Esophagus muscularis mucosa (tissue), 4 donors: ENCODE data around the gene SLC25A12. TPM values are rescaled to one million over a fixed set of nuclear protein-coding genes. Genes with fewer than 3 reads are reported as not detected.

Experiments used
- DNase-seq: peaks from one replicate; pipeline ENCODE4 v3.0.0-alpha.2; 2017; ENCODE audit errors: extremely low spot score
- H3K27ac ChIP-seq, 4 donors: fragments of 200-600 bp; sonication (generic); replicated peaks in 1 of 4; 1 replicate in 3 of 4; 2 replicates in 1 of 4; pipeline ENCODE4 v1.5.1; 2016 to 2019; ENCODE audit warnings: mild to moderate bottlenecking in 1 of 4
- H3K27me3 ChIP-seq, 4 donors: fragments of 200-600 bp; sonication (generic); one replicate each; pipeline versions ENCODE4 v1.5.1 to v1.6.0; 2016 to 2019
- H3K36me3 ChIP-seq, 4 donors: fragments of 200-600 bp; sonication (generic); one replicate each; pipeline ENCODE4 v1.5.1; 2016 to 2019
- H3K4me1 ChIP-seq, 4 donors: fragments of 200-600 bp; sonication (generic); one replicate each; pipeline ENCODE4 v1.5.1; 2016 to 2019
- H3K4me3 ChIP-seq, 4 donors: fragments of 200-600 bp; sonication (generic); 1 replicate in 2 of 4; 2 replicates in 2 of 4; pipeline ENCODE4 v1.5.1; 2016 to 2019; ENCODE audit warnings: mild to moderate bottlenecking in 4 of 4, moderate library complexity in 1 of 4
- H3K9me3 ChIP-seq, 4 donors: fragments of 200-600 bp; sonication (generic); 1 replicate in 3 of 4; 2 replicates in 1 of 4; pipeline ENCODE4 v1.5.1; 2016 to 2019
- EP300 ChIP-seq: sonication (generic); formaldehyde crosslinking; IDR thresholded peaks from one replicate; pipeline ENCODE4 v1.6.1; 2017; ENCODE audit warnings: antibody characterized with exemption
- POLR2A ChIP-seq: fragments of 450-650 bp; IDR thresholded peaks from one replicate; pipeline ENCODE4 v1.6.1; 2017; ENCODE audit warnings: antibody characterized with exemption, moderate library complexity, mild to moderate bottlenecking, low read depth
- POLR2AphosphoS5 ChIP-seq, 2 donors: sonication (generic); formaldehyde crosslinking; IDR thresholded peaks; one replicate each; pipeline ENCODE4 v1.6.1; 2017; ENCODE audit warnings: antibody characterized with exemption in 2 of 2
- WGBS: methylation state at CpG from one replicate; pipeline ENCODE4 v1.1.5; 2018; 5-methylcytosine and 5-hydroxymethylcytosine counted together
- intact Hi-C: fragments of 100-400 bp; cut with DNase I; formaldehyde crosslinking; loops from one replicate; pipeline ENCODE4 v1.15.1; 2023
- total RNA-seq, 4 donors: library from RNA; depleted of rRNA; stranded (reverse); fragments of >200 nt; gene quantifications; one replicate each; pipeline versions ENCODE4 v1.1.0 to v1.2.1, GENCODE V29; 2016
- TF ChIP-seq, protein P1 (sequence below), 3 experiments: fragments of 200-600 bp in 2 of 3; fragments of 450-650 bp in 1 of 3; sonication (generic) in 2 of 3; IDR thresholded peaks; one replicate each; pipeline ENCODE4 v1.5.1; 2017 to 2019; ENCODE audit warnings: antibody characterized with exemption in 3 of 3, mild to moderate bottlenecking in 2 of 3, moderate library complexity in 1 of 3

SLC25A12 gene
- total RNA-seq, 4 donors from 2014 or later = 52.2 to 68.9 (median 63.6) TPM

DNA sequence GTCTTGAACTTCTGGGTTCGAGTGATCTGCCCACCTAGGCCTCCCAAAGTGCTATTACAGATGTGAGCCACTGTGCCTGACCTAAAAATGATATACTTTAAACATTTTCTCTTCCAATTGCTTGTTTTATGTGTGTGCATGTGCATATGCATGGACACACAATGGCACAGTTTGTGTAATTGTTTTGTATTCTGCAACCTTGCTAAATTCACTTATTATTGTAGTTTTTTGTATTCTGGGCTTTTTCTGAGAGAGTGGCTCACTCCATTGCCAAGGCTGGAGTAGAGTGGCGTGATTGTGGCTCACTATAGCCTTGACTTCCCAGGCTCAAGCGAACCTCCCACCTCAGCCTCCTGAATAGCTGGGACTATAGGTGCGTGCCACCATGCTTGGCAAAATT is 36.3 kb upstream of the SLC25A12 start:
- intact Hi-C loops = no loop called here
- TF ChIP-seq, protein P1, sequence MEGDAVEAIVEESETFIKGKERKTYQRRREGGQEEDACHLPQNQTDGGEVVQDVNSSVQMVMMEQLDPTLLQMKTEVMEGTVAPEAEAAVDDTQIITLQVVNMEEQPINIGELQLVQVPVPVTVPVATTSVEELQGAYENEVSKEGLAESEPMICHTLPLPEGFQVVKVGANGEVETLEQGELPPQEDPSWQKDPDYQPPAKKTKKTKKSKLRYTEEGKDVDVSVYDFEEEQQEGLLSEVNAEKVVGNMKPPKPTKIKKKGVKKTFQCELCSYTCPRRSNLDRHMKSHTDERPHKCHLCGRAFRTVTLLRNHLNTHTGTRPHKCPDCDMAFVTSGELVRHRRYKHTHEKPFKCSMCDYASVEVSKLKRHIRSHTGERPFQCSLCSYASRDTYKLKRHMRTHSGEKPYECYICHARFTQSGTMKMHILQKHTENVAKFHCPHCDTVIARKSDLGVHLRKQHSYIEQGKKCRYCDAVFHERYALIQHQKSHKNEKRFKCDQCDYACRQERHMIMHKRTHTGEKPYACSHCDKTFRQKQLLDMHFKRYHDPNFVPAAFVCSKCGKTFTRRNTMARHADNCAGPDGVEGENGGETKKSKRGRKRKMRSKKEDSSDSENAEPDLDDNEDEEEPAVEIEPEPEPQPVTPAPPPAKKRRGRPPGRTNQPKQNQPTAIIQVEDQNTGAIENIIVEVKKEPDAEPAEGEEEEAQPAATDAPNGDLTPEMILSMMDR (IDR thresholded peaks at IDR 0.05) = no peak
- TF ChIP-seq EP300 (no peak), POLR2A (no peak), POLR2AphosphoS5 (IDR thresholded peaks at IDR 0.05) (no peak)
- peaks cover 0 to 42% (median 20%) of the 10 kb centered on the region in 4 donors for H3K36me3 ChIP-seq
- no peaks in the 10 kb centered on the region for H3K9me3 ChIP-seq
- DNase-seq = no peak
- no peaks in the 10 kb centered on the region for H3K27me3 ChIP-seq
- H3K4me3 ChIP-seq = no peak overlapping the region
- no peak overlapping the region for H3K27ac ChIP-seq
- peaks cover 0 to 6% (median 2%) of the 10 kb centered on the region in 4 donors for H3K4me1 ChIP-seq
- WGBS = 94% methylated on average over 4 of the region's 4 CpGs

- no peaks in the 10 kb centered on the region for H3K9me3 ChIP-seq
- H3K27ac ChIP-seq = peak overlapping the region in 3 of 4 donors; percentile 94 to 99 (median 94)
- no peak for DNase-seq
- intact Hi-C loops = loop anchor here (5.0 to 10.0 kb wide), 2 partner anchors 42 to 110 kb away; no protein-coding TSS in a partner anchor
- TF ChIP-seq POLR2AphosphoS5 (IDR thresholded peaks at IDR 0.05) (no peak), EP300 (no peak), POLR2A (no peak)
- TF ChIP-seq, protein P1 (IDR thresholded peaks at IDR 0.05) = no peak
- H3K4me3 ChIP-seq = no peak overlapping the region
- WGBS = 94% methylated on average over 17 of the region's 17 CpGs
- peaks cover 17 to 36% (median 30%) of the 10 kb centered on the region in 4 donors for H3K4me1 ChIP-seq
- H3K27me3 ChIP-seq = no peaks in the 10 kb centered on the region
- peaks cover 0 to 29% (median 20%) of the 10 kb centered on the region in 4 donors for H3K36me3 ChIP-seq
Observed at GRCh38 chr2:171924170-171924942, 30.3 kb upstream of the SLC25A12 start.

DNA sequence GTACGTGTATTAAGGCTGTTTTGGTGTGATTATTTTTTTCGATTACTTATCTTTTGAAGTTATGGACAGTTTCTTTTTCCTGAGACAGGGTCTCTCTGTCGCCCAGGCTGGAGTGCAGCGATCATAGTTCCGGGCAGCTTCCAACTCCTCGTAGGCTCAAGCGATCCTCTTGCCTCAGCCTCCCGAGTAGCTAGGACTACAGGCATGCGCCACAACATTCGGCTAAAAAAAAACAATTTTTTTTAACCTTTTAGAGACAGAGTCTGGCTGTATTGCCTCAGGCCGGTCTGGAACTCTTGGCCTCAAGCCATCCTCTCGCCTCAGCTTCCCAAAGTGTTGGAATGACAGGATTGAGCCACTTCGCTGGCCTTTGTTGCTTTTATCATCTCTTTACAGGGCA is 29.2 kb upstream of the SLC25A12 start:
- H3K9me3 ChIP-seq = no peaks in the 10 kb centered on the region
- 23% methylated on average over 13 of the region's 13 CpGs for WGBS
- intact Hi-C loops = loop anchor here (5.0 to 10.0 kb wide), 2 partner anchors 41 to 108 kb away; no protein-coding TSS in a partner anchor
- peak overlapping the region; percentile 94 to 99 (median 94) for H3K27ac ChIP-seq
- peak overlapping the region; percentile 76 to 92 (median 84) for H3K4me3 ChIP-seq
- peaks cover 0 to 23% (median 18%) of the 10 kb centered on the region in 4 donors for H3K36me3 ChIP-seq
- DNase-seq = no peak
- peaks cover 17 to 36% (median 30%) of the 10 kb centered on the region in 4 donors for H3K4me1 ChIP-seq
- TF ChIP-seq EP300 (no peak), POLR2AphosphoS5 (IDR thresholded peaks at IDR 0.05) (no peak)
- no peaks in the 10 kb centered on the region for H3K27me3 ChIP-seq

- TF ChIP-seq, protein P1 (IDR thresholded peaks at IDR 0.05) = no peak
- peak; percentile 55 for TF ChIP-seq EP300
- peak; percentile 81 to 88 for TF ChIP-seq POLR2AphosphoS5 (IDR thresholded peaks at IDR 0.05)
- intact Hi-C loops = loop anchor here (5.0 to 10.0 kb wide), 2 partner anchors 40 to 108 kb away; no protein-coding TSS in a partner anchor
- no peaks in the 10 kb centered on the region for H3K9me3 ChIP-seq
- no peaks in the 10 kb centered on the region for H3K27me3 ChIP-seq
- 0% methylated on average over 12 of the region's 61 CpGs for WGBS
- peak within 1 kb of the TSS; percentile 94 to 99 (median 94) for H3K27ac ChIP-seq
- peak; percentile 99 for DNase-seq
- H3K4me1 ChIP-seq = peaks cover 17 to 36% (median 30%) of the 10 kb centered on the region in 4 donors
- peak within 1 kb of the TSS; percentile 76 to 92 (median 84) for H3K4me3 ChIP-seq
- peaks cover 0 to 17% (median 13%) of the 10 kb centered on the region in 4 donors for H3K36me3 ChIP-seq
Observed at GRCh38 chr2:171922230-171923022, 28.4 kb upstream of the SLC25A12 start, which contains the start of gene HAT1. HAT1 (plus strand) TSS chr2:171922461; CDS start chr2:171922501, 40 bp downstream.

DNA sequence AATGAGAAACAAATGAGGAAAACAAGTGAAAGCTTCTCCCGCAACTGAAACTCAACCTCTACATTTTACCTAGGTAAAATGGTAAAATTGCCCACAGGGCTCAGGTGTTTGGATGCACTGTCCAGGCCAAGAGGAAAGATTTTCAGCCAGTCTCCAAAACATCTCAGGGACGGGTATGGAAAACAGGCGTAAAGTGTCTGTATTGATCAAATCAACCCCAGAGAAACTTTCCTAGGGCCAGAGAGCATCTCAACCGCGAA is 27.9 kb upstream of the SLC25A12 start:
- no peak for DNase-seq
- H3K36me3 ChIP-seq = peaks cover 0 to 12% (median 9%) of the 10 kb centered on the region in 4 donors
- TF ChIP-seq POLR2A (no peak), POLR2AphosphoS5 (IDR thresholded peaks at IDR 0.05) (no peak), EP300 (no peak)
- TF ChIP-seq, protein P1 (IDR thresholded peaks at IDR 0.05) = no peak
- peak overlapping the region; percentile 76 to 92 (median 84) for H3K4me3 ChIP-seq
- peak overlapping the region; percentile 94 to 99 (median 94) for H3K27ac ChIP-seq
- intact Hi-C loops = loop anchor here (1.0 to 10.0 kb wide), 3 partner anchors 28 to 107 kb away; partner anchors contain the start of gene SLC25A12
- no peaks in the 10 kb centered on the region for H3K27me3 ChIP-seq
- H3K9me3 ChIP-seq = no peaks in the 10 kb centered on the region
- WGBS = 20% methylated on average over 3 of the region's 5 CpGs
- peaks cover 17 to 33% (median 30%) of the 10 kb centered on the region in 4 donors for H3K4me1 ChIP-seq
